Measurements from ENCODE around the gene SNUPN.

Gene SNUPN

DNA sequence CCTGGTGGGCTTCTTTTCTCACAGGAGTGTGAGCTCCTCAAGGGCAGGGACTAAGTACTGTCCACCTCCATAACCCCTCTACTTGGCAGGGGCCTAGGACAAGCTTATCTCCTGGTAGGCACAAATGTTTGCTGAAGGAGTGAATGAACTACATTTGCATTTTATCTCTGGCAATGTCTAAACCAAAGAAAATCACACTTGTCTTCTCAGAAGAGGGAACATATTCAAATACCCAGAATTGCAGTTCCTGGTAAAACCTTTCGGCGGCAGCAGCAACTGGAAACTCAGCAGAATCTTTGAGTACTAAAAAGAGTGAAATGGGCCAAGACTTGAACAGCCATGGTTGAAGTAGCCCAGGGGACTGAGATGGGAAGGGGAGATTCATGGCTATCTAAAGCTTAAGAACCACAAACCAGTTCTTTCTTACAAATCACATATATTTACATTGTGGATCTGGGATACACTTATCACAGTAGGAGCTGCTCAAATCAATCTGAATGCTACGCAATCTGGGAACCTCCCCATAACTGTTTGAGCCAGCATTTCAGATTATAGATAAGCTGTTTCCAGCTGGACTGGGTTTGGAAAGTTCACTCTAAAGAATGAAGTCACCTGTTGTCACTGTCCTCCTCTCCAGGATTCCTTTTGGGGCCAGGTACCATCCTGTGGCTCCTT, 27.7 kb downstream of the SNUPN start:
- Histone ChIP-seq H3K4me3 (ENCODE audit: low read depth, low read length) (no peak overlapping the region), H3K27ac (no peak overlapping the region), H3K27me3 (replicated peaks) (no peaks in the 10 kb centered on the region), H3K36me3 (replicated peaks) (peaks cover 37% of the 10 kb centered on the region)
- in situ Hi-C loops (cut with HindIII; ENCODE audit: low pct_ligation_motif_present, low sequenced_read_pairs) = no loop called here
- DNase-seq = no peak
- TF ChIP-seq, protein P1, sequence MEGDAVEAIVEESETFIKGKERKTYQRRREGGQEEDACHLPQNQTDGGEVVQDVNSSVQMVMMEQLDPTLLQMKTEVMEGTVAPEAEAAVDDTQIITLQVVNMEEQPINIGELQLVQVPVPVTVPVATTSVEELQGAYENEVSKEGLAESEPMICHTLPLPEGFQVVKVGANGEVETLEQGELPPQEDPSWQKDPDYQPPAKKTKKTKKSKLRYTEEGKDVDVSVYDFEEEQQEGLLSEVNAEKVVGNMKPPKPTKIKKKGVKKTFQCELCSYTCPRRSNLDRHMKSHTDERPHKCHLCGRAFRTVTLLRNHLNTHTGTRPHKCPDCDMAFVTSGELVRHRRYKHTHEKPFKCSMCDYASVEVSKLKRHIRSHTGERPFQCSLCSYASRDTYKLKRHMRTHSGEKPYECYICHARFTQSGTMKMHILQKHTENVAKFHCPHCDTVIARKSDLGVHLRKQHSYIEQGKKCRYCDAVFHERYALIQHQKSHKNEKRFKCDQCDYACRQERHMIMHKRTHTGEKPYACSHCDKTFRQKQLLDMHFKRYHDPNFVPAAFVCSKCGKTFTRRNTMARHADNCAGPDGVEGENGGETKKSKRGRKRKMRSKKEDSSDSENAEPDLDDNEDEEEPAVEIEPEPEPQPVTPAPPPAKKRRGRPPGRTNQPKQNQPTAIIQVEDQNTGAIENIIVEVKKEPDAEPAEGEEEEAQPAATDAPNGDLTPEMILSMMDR (IDR thresholded peaks at IDR 0.05; ENCODE audit: low read depth, low read length, missing control alignments) = peak; percentile 61

DNA sequence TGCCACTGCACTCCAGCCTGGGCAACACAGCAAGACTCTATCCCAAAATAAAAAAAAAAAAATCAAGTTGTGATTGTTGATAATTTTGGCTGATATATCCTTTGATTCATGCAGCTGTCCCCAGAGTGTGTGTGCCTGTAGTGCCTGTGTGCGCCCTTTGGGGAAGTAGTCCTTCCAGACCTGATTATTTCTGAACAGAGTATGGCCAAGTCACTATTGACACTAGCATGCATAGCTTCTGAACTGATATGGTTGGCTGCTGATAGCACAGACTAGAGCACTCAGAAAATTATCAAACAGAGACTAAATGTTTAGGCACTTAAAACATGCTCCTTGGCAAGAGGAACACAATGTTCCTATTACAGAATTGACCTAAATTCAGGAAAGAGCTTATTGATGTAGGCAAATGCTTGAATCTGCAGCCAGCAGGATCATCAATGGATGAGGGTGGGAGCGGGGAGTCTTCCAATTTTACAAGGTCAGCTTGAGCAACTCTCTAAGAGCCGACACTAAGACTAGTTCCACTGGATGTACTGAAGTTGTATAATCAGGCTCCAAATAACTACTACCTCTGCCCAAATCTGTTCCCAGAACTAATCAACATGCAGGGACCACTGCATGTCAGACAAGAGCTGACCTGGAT, 28.7 kb downstream of the SNUPN start:
- H3K36me3 ChIP-seq (replicated peaks) = peaks cover 36% of the 10 kb centered on the region
- in situ Hi-C loops (cut with HindIII; ENCODE audit: low pct_ligation_motif_present, low sequenced_read_pairs) = no loop called here
- DNase-seq = no peak
- H3K27ac ChIP-seq = no peak overlapping the region
- H3K4me3 ChIP-seq (ENCODE audit: low read depth, low read length) = no peak overlapping the region
- TF ChIP-seq, protein P1 (IDR thresholded peaks at IDR 0.05; ENCODE audit: low read depth, low read length, missing control alignments) = no peak
- H3K27me3 ChIP-seq (replicated peaks) = no peaks in the 10 kb centered on the region

DNA sequence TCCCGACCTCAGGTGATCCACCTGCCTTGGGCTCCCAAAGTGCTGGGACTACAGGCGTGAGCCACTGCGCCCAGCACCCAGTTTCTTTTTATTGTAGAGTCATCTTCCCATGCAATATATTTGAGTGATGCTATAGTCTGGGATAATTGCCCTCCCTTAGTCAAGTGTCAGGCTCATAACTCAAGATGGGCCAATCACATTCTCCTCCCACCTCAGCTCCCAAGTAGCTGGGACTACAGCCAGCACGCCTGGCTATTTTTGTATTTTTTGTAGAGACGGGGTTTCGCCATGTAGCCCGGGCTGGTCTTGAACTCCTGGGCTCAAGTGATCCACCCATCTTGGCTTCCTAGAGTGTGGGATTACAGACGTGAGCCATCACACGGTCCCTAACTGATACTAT, 31.2 kb downstream of the SNUPN start:
- Histone ChIP-seq H3K36me3 (replicated peaks) (peaks cover 20% of the 10 kb centered on the region), H3K27ac (no peak overlapping the region), H3K4me3 (ENCODE audit: low read depth, low read length) (no peak overlapping the region), H3K27me3 (replicated peaks) (no peaks in the 10 kb centered on the region)
- in situ Hi-C loops (cut with HindIII; ENCODE audit: low pct_ligation_motif_present, low sequenced_read_pairs) = no loop called here
- TF ChIP-seq, protein P1 (IDR thresholded peaks at IDR 0.05; ENCODE audit: low read depth, low read length, missing control alignments) = no peak
- no peak for DNase-seq

DNA sequence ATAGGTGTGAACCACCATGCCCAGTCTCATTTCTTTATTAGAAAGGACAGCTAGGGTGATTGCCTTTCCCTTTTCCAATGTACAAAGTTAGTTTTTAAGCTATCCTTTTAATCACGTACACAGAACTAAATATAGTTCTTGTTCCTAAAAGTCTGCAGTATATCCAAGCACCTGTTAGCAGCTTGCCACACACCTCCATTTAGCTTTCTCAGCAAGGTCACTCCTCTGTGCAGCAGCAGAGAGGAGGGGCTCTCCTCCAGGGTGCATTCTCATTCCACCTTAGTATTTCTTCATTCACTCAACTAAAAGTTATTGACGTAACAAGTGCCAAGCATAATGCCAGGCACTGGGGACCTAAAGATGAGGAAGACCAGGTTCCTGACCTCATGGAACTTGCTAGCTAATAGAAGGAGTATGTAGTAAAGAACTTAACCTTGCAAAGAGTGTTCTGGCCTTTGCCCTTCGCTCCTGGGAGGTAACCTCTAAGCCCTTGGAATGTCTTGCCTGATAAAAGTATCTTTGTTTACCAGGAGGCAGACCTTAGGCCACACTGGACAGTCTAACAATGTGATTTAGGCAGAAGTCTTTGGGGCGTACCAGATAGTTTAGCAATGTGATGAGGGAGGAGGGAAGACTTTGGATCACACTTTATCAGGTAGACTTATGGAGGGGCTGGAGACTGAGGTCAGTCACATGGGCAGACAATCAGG, 33.7 kb downstream of the SNUPN start:
- Histone ChIP-seq H3K27me3 (replicated peaks) (no peaks in the 10 kb centered on the region), H3K27ac (no peak overlapping the region), H3K36me3 (replicated peaks) (peaks cover 4% of the 10 kb centered on the region), H3K4me3 (ENCODE audit: low read depth, low read length) (no peak overlapping the region)
- in situ Hi-C loops (cut with HindIII; ENCODE audit: low pct_ligation_motif_present, low sequenced_read_pairs) = no loop called here
- TF ChIP-seq, protein P1 (IDR thresholded peaks at IDR 0.05; ENCODE audit: low read depth, low read length, missing control alignments) = no peak
- no peak for DNase-seq

DNA sequence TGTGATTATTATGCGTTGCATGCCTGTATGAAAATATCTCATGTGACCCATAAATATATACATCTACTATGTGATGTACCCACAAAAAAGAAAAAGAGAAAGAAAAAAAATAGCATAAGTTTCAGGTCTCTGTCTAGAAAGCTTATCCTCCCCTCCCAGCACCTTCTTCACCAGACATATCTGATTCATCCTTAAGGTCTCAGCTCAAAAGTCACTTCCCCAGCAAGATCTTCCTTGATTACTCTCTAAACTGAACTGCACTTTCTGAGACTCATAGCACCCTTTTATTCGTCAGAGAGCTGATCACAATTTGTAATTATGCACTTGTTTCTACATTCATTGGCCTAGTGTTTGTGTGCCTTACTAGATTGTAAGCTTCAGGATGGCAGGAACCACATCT, 35.3 kb downstream of the SNUPN start:
- no peaks in the 10 kb centered on the region for H3K36me3 ChIP-seq (replicated peaks)
- H3K27me3 ChIP-seq (replicated peaks) = no peaks in the 10 kb centered on the region
- TF ChIP-seq, protein P1 (IDR thresholded peaks at IDR 0.05; ENCODE audit: low read depth, low read length, missing control alignments) = no peak
- in situ Hi-C loops (cut with HindIII; ENCODE audit: low pct_ligation_motif_present, low sequenced_read_pairs) = no loop called here
- no peak for DNase-seq
- H3K27ac ChIP-seq = no peak overlapping the region
- no peak overlapping the region for H3K4me3 ChIP-seq (ENCODE audit: low read depth, low read length)
